Vagina (tissue), 2 donors: ENCODE measurements around the gene RB1. TPM values are rescaled to one million over a fixed set of nuclear protein-coding genes. Genes with fewer than 3 reads are reported as not detected.
"Not testable (repeated sequence)": the region's sequence is repeated elsewhere in the genome, so short reads cannot be mapped to it uniquely, and the experiment has no call there.

Experiments
- DNase-seq, 2 donors: peaks; one replicate each; pipeline ENCODE4 v3.0.0-alpha.2; 2017; ENCODE audit errors: extremely low spot score in 2 of 2
- H3K27ac ChIP-seq: fragments of 200-600 bp; sonication (generic); one replicate; pipeline ENCODE4 v1.5.1; 2019
- H3K27me3 ChIP-seq: fragments of 200-600 bp; sonication (generic); one replicate; pipeline ENCODE4 v1.5.1; 2019
- H3K36me3 ChIP-seq, 2 donors: fragments of 200-600 bp; sonication (generic); one replicate each; pipeline ENCODE4 v1.5.1; 2017 to 2019
- H3K4me1 ChIP-seq: fragments of 200-600 bp; sonication (generic); one replicate; pipeline ENCODE4 v1.5.1; 2019
- H3K4me3 ChIP-seq, 2 donors: fragments of 200-600 bp; sonication (generic); 1 replicate in 1 of 2; 2 replicates in 1 of 2; pipeline ENCODE4 v1.5.1; 2016 to 2019
- H3K9me3 ChIP-seq: fragments of 200-600 bp; sonication (generic); one replicate; pipeline ENCODE4 v1.5.1; 2019
- POLR2A ChIP-seq, 2 donors: fragments of 450-650 bp; IDR thresholded peaks; one replicate each; pipeline ENCODE4 v1.6.1; 2017; ENCODE audit warnings: antibody characterized with exemption in 2 of 2, mild to moderate bottlenecking in 2 of 2, moderate library complexity in 2 of 2
- POLR2AphosphoS5 ChIP-seq, 2 donors: sonication (generic); formaldehyde crosslinking; IDR thresholded peaks; one replicate each; pipeline ENCODE4 v1.9.0; 2017; ENCODE audit warnings: antibody characterized with exemption in 2 of 2, mild to moderate bottlenecking in 2 of 2, low read depth in 1 of 2; ENCODE audit not compliant: insufficient read depth in 1 of 2
- intact Hi-C: fragments of 100-400 bp; cut with DNase I; formaldehyde crosslinking; loops from one replicate; pipeline ENCODE4 v1.15.1; 2023
- total RNA-seq: library from RNA; depleted of rRNA; stranded (reverse); fragments of >200 nt; gene quantifications from one replicate; pipeline ENCODE4 v1.2.3, GENCODE V29; 2016
- TF ChIP-seq, protein P1 (sequence below), 3 experiments: fragments of 450-650 bp in 2 of 3; fragments of 200-600 bp in 1 of 3; sonication (generic) in 1 of 3; IDR thresholded peaks; one replicate each; pipeline ENCODE4 v1.5.1; 2017 to 2019; ENCODE audit warnings: antibody characterized with exemption in 3 of 3, mild to moderate bottlenecking in 2 of 3, moderate library complexity in 2 of 3

Gene RB1
- total RNA-seq, 1 donor from 2014 or later: 34.4 TPM

- Histone ChIP-seq H3K9me3 (peaks cover 2% of the 10 kb centered on the region), H3K36me3 (peaks cover 0 to 17% of the 10 kb centered on the region in 2 donors), H3K27me3 (no peaks in the 10 kb centered on the region), H3K4me1 (no peaks in the 10 kb centered on the region), H3K27ac (no peak overlapping the region), H3K4me3 (no peak overlapping the region)
- no peak for TF ChIP-seq POLR2AphosphoS5 (IDR thresholded peaks at IDR 0.05; ENCODE audit: insufficient read depth in 1 of 2, low read depth in 1 of 2)
- TF ChIP-seq, protein P1, sequence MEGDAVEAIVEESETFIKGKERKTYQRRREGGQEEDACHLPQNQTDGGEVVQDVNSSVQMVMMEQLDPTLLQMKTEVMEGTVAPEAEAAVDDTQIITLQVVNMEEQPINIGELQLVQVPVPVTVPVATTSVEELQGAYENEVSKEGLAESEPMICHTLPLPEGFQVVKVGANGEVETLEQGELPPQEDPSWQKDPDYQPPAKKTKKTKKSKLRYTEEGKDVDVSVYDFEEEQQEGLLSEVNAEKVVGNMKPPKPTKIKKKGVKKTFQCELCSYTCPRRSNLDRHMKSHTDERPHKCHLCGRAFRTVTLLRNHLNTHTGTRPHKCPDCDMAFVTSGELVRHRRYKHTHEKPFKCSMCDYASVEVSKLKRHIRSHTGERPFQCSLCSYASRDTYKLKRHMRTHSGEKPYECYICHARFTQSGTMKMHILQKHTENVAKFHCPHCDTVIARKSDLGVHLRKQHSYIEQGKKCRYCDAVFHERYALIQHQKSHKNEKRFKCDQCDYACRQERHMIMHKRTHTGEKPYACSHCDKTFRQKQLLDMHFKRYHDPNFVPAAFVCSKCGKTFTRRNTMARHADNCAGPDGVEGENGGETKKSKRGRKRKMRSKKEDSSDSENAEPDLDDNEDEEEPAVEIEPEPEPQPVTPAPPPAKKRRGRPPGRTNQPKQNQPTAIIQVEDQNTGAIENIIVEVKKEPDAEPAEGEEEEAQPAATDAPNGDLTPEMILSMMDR (IDR thresholded peaks at IDR 0.05): no peak
- TF ChIP-seq POLR2A (IDR thresholded peaks at IDR 0.05): no peak
- intact Hi-C loops: no loop called here
- no peak for DNase-seq
These were observed 40.7 kb downstream of the RB1 start for GRCh38 chr13:48344264-48344663.

DNA sequence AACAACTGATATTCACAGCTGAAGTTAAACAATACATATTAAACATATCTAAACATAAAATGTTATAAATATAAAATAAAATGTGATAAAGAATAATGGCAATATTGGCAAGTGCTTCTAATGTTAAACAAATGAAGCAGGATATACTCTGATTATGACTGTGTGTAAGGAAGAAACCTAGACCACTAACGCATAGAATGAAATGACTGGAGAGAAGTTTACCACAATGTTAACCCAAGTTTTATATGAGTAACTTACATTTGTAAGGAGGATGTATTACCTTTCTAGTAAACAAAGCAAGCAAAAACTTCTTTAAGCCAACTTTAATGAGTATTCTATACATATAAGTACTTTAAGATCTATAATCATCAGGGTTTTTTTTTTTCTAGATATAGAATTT, 43.0 kb downstream of the RB1 start:
- no peaks in the 10 kb centered on the region for H3K27me3 ChIP-seq
- H3K4me3 ChIP-seq: no peak overlapping the region
- H3K27ac ChIP-seq: no peak overlapping the region
- TF ChIP-seq POLR2AphosphoS5 (IDR thresholded peaks at IDR 0.05; ENCODE audit: insufficient read depth in 1 of 2, low read depth in 1 of 2): no peak
- TF ChIP-seq, protein P1 (IDR thresholded peaks at IDR 0.05): no peak
- no peak for TF ChIP-seq POLR2A (IDR thresholded peaks at IDR 0.05)
- no peaks in the 10 kb centered on the region for H3K4me1 ChIP-seq
- no peak for DNase-seq
- intact Hi-C loops: no loop called here
- H3K9me3 ChIP-seq: no peaks in the 10 kb centered on the region
- peaks cover 0 to 29% of the 10 kb centered on the region in 2 donors for H3K36me3 ChIP-seq

- H3K9me3 ChIP-seq: no peaks in the 10 kb centered on the region
- no peak for DNase-seq
- intact Hi-C loops: no loop called here
- H3K27me3 ChIP-seq: no peaks in the 10 kb centered on the region
- TF ChIP-seq POLR2AphosphoS5 (IDR thresholded peaks at IDR 0.05; ENCODE audit: insufficient read depth in 1 of 2, low read depth in 1 of 2): no peak
- no peak for TF ChIP-seq POLR2A (IDR thresholded peaks at IDR 0.05)
- TF ChIP-seq, protein P1 (IDR thresholded peaks at IDR 0.05): no peak
- H3K4me3 ChIP-seq: no peak overlapping the region
- no peak overlapping the region for H3K27ac ChIP-seq
- peaks cover 0 to 34% of the 10 kb centered on the region in 2 donors for H3K36me3 ChIP-seq
- H3K4me1 ChIP-seq: no peaks in the 10 kb centered on the region
These were observed 46.0 kb downstream of the RB1 start for GRCh38 chr13:48349525-48349924.

- no peaks in the 10 kb centered on the region for H3K9me3 ChIP-seq
- no peak overlapping the region for H3K4me3 ChIP-seq
- peaks cover 0 to 24% of the 10 kb centered on the region in 2 donors for H3K36me3 ChIP-seq
- DNase-seq: no peak
- intact Hi-C loops: no loop called here
- no peak overlapping the region for H3K27ac ChIP-seq
- no peaks in the 10 kb centered on the region for H3K27me3 ChIP-seq
- H3K4me1 ChIP-seq: no peaks in the 10 kb centered on the region
- no peak for TF ChIP-seq POLR2AphosphoS5 (IDR thresholded peaks at IDR 0.05; ENCODE audit: insufficient read depth in 1 of 2, low read depth in 1 of 2)
- TF ChIP-seq, protein P1 (IDR thresholded peaks at IDR 0.05): no peak
- no peak for TF ChIP-seq POLR2A (IDR thresholded peaks at IDR 0.05)
These were observed 50.0 kb downstream of the RB1 start for GRCh38 chr13:48353590-48353989.

DNA sequence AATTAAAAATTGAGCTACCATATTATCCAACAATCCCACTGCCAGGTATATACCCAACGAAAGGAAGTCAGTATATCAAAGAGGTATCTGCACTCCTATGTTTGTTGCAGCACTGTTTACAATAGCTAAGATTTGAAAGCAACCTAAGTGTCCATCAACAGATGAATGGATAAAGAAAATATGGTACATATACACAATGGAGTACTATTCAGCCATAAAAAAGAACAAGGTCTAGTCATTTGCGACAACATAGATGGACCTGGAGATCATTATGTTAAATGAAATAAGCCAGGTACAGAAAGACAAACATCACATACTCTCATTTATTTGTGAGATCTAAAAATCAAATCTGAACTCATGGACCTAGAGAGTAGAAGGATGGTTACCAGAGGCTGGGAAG, 52.0 kb downstream of the RB1 start:
- H3K27me3 ChIP-seq, DNase-seq, H3K27ac ChIP-seq, H3K9me3 ChIP-seq, H3K4me1 ChIP-seq, intact Hi-C loops, H3K4me3 ChIP-seq: not testable (repeated sequence)
- peaks cover 0 to 14% of the 10 kb centered on the region in 2 donors for H3K36me3 ChIP-seq

DNA sequence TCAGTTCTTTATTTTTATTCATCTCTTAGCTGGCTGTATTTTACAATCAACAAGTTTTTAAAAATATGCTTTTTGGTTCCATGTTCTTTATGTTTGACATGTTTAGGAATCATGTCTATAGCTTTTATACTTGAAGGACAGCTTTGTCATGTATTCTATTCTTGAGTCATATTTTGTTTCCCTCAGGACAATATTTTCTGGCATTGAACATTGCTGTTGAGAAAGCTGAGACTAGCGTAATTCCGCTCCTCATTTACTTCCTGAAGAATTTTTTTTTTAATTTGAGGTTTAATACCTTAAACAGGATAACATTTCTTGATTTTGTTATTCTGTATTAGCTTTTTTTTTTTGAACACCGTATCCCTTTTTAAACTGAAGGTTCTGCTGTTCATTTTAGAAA, 53.2 kb downstream of the RB1 start:
- intact Hi-C loops: no loop called here
- Histone ChIP-seq H3K27me3 (no peaks in the 10 kb centered on the region), H3K4me1 (no peaks in the 10 kb centered on the region), H3K9me3 (no peaks in the 10 kb centered on the region), H3K36me3 (peaks cover 0 to 9% of the 10 kb centered on the region in 2 donors), H3K27ac (no peak overlapping the region), H3K4me3 (no peak overlapping the region)
- no peak for DNase-seq
- TF ChIP-seq POLR2A (IDR thresholded peaks at IDR 0.05): no peak
- TF ChIP-seq, protein P1 (IDR thresholded peaks at IDR 0.05): no peak
- TF ChIP-seq POLR2AphosphoS5 (IDR thresholded peaks at IDR 0.05; ENCODE audit: insufficient read depth in 1 of 2, low read depth in 1 of 2): peak in 1 of 2 donors; percentile 80
